Measurements from ENCODE around the gene PPP6R1.

Gene PPP6R1

GRCh38 chr19:55259540-55260210 lies 858 bp upstream of the PPP6R1 start:
- Histone ChIP-seq H3K9ac (ENCODE audit: insufficient read length) (peak overlapping the region; percentile 90), H3K36me3 (ENCODE audit: insufficient read depth, low read length) (no peaks in the 10 kb centered on the region), H3K4me3 (peak overlapping the region; percentile 82), H3K27ac (peak overlapping the region; percentile 97), H3K9me3 (ENCODE audit: low read depth, low read length) (no peaks in the 10 kb centered on the region)
- DNase-seq (ENCODE audit: low read depth, low spot score) = no peak
- no peak for TF ChIP-seq EZH2 (IDR thresholded peaks at IDR 0.05)
- TF ChIP-seq FOXP2 (optimal IDR thresholded peaks at IDR 0.05; ENCODE audit: control extremely low read depth, extremely low read length, insufficient read depth) = no peak
- no peak for TF ChIP-seq POLR2AphosphoS5 (IDR thresholded peaks at IDR 0.05; ENCODE audit: borderline replicate concordance, low read depth, low read length)

GRCh38 chr19:55258476-55258827 lies 365 bp downstream of the PPP6R1 start:
- H3K27ac ChIP-seq = peak overlapping the region; percentile 71
- no peak for DNase-seq (ENCODE audit: low read depth, low spot score)

DNA sequence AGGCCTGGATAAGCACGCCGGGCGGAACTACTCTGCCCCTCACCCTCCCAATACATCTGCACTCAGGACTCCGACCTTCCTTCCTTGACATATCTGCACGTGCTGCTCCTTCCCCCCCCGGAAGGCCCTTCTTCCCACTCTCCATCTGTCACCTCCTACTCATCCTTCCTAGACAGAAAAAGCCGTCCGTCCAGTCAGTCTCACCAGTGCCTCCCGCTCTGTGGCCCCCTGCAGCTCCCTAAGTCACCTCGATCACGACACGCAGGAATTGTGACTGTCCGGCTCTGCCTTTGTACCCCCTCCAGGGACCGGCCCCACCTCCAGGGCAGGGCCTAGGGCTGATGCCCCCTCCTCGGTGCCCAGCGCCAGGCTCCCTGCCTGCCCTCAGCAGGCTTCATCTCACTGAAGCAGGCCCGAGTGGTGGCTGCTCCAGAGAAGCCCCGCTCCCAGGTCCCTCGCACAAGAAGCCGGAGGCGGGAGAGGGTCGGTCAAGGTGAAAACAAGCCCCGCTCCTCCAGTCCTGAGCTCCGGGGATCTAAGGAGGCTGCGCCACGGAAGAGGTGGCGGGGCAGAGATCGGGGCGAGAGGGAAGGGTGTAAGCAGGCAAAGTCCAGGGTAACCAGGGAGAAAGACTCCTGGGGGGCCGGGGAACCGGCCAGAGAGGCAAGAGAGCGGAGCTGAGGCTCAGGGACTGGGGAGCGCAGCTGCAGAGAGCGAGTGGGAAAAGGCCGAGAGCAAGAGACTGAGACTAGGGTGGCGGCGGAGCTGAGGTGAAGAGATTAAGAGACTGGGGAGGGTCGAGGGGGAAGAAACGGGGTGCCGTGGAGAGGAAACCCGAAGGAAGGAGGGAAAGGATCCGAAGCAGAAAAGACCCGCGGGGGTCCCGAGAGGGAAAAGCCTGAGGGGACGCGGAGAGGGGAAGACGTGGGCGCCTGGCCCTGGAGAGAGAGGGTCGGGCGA lies 1.1 kb downstream of the PPP6R1 start:
- Histone ChIP-seq H3K9ac (ENCODE audit: insufficient read length) (peak overlapping the region; percentile 93), H3K36me3 (ENCODE audit: insufficient read depth, low read length) (no peaks in the 10 kb centered on the region; the same call in 1 of the 2 replicates), H3K4me3 (peak overlapping the region; percentile 79), H3K27ac (no peak overlapping the region), H3K9me3 (ENCODE audit: low read depth, low read length) (no peaks in the 10 kb centered on the region)
- TF ChIP-seq EZH2 (IDR thresholded peaks at IDR 0.05) = no peak
- no peak for TF ChIP-seq FOXP2 (optimal IDR thresholded peaks at IDR 0.05; ENCODE audit: control extremely low read depth, extremely low read length, insufficient read depth)
- no peak for TF ChIP-seq POLR2AphosphoS5 (IDR thresholded peaks at IDR 0.05; ENCODE audit: borderline replicate concordance, low read depth, low read length)
- DNase-seq (ENCODE audit: low read depth, low spot score) = no peak

More at GRCh38 chr19:55258476-55258827, 365 bp downstream of the PPP6R1 start:
- Histone ChIP-seq H3K4me3 (peak overlapping the region; percentile 79), H3K9me3 (ENCODE audit: low read depth, low read length) (no peaks in the 10 kb centered on the region), H3K36me3 (ENCODE audit: insufficient read depth, low read length) (no peaks in the 10 kb centered on the region; the same call in 1 of the 2 replicates), H3K9ac (ENCODE audit: insufficient read length) (peak overlapping the region; percentile 93)
- no peak for TF ChIP-seq POLR2AphosphoS5 (IDR thresholded peaks at IDR 0.05; ENCODE audit: borderline replicate concordance, low read depth, low read length)
- no peak for TF ChIP-seq FOXP2 (optimal IDR thresholded peaks at IDR 0.05; ENCODE audit: control extremely low read depth, extremely low read length, insufficient read depth)
- TF ChIP-seq EZH2 (IDR thresholded peaks at IDR 0.05) = no peak

GRCh38 chr19:55256562-55257460 lies 2.0 kb downstream of the PPP6R1 start:
- no peaks in the 10 kb centered on the region for H3K9me3 ChIP-seq (ENCODE audit: low read depth, low read length)
- TF ChIP-seq FOXP2 (optimal IDR thresholded peaks at IDR 0.05; ENCODE audit: control extremely low read depth, extremely low read length, insufficient read depth) (no peak), EZH2 (IDR thresholded peaks at IDR 0.05) (no peak), POLR2AphosphoS5 (IDR thresholded peaks at IDR 0.05; ENCODE audit: borderline replicate concordance, low read depth, low read length) (no peak)
- peak overlapping the region; percentile 79 for H3K4me3 ChIP-seq
- peak overlapping the region; percentile 93 for H3K9ac ChIP-seq (ENCODE audit: insufficient read length)
- no peak for DNase-seq (ENCODE audit: low read depth, low spot score)
- no peak overlapping the region for H3K27ac ChIP-seq
- H3K36me3 ChIP-seq (ENCODE audit: insufficient read depth, low read length) = no peaks in the 10 kb centered on the region; the same call in 1 of the 2 replicates

DNA sequence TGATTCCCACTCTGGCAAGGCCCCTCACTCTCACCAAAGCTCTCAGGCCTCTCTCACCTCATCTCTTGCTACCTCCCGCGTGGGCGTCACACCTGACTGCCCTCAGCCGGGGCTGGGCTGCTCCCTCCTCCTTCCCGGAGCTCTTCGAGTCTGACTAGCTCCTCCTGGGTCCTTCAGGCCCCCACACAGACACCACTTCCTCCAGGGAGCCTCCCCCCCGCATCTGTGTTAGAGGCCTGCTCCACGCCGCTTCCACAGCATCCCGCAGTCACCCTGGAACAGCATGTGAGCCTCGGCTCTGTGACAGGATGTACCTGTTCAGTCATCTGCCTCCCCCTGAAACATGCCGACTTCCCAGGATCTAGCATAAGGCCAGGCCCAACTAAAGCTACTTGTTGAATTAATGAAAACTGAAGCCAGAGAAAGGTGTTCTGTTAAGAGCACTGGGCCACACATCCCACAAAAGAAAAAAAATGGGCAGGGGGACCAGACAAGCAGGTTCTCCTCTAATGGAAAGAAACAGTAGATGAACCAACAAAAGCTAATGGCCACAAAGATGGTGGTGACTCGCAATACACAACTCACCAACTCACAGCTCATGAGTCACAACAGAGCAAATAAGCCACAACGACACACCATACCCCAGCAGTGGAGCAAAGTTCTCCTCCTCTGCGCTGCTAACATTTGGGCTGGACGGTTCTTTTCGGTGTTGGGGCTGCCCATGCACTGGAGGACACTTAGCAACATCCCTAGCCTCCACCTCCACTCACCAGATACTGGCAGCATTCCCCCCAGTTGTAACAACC lies 3.0 kb downstream of the PPP6R1 start:
- Histone ChIP-seq H3K4me3 (peak overlapping the region; percentile 79; the same call in 1 of the 2 replicates), H3K27ac (no peak overlapping the region)

GRCh38 chr19:55254625-55254977 lies 4.2 kb downstream of the PPP6R1 start:
- Histone ChIP-seq H3K9me3 (ENCODE audit: low read depth, low read length) (no peaks in the 10 kb centered on the region), H3K4me3 (no peak overlapping the region), H3K36me3 (ENCODE audit: insufficient read depth, low read length) (no peaks in the 10 kb centered on the region; the same call in 1 of the 2 replicates), H3K9ac (ENCODE audit: insufficient read length) (no peak overlapping the region), H3K27ac (no peak overlapping the region)
- TF ChIP-seq POLR2AphosphoS5 (IDR thresholded peaks at IDR 0.05; ENCODE audit: borderline replicate concordance, low read depth, low read length) (no peak), FOXP2 (optimal IDR thresholded peaks at IDR 0.05; ENCODE audit: control extremely low read depth, extremely low read length, insufficient read depth) (no peak), EZH2 (IDR thresholded peaks at IDR 0.05) (no peak)
- no peak for DNase-seq (ENCODE audit: low read depth, low spot score)

More for the DNA sequence above, 3.0 kb downstream of the PPP6R1 start:
- H3K9me3 ChIP-seq (ENCODE audit: low read depth, low read length) = no peaks in the 10 kb centered on the region
- no peak for DNase-seq (ENCODE audit: low read depth, low spot score)
- H3K9ac ChIP-seq (ENCODE audit: insufficient read length) = no peak overlapping the region
- H3K36me3 ChIP-seq (ENCODE audit: insufficient read depth, low read length) = no peaks in the 10 kb centered on the region; the same call in 1 of the 2 replicates
- TF ChIP-seq FOXP2 (optimal IDR thresholded peaks at IDR 0.05; ENCODE audit: control extremely low read depth, extremely low read length, insufficient read depth) (no peak), EZH2 (IDR thresholded peaks at IDR 0.05) (no peak), POLR2AphosphoS5 (IDR thresholded peaks at IDR 0.05; ENCODE audit: borderline replicate concordance, low read depth, low read length) (no peak)
